DLD1 (cell line): ENCODE results near the gene AZU1.

Source experiments
- in situ Hi-C: cut with HindIII; loops from 2 replicates; pipeline ENCODE4 v1.10.0; 2017; ENCODE audit warnings: low sequenced_read_pairs

AZU1 gene

DNA sequence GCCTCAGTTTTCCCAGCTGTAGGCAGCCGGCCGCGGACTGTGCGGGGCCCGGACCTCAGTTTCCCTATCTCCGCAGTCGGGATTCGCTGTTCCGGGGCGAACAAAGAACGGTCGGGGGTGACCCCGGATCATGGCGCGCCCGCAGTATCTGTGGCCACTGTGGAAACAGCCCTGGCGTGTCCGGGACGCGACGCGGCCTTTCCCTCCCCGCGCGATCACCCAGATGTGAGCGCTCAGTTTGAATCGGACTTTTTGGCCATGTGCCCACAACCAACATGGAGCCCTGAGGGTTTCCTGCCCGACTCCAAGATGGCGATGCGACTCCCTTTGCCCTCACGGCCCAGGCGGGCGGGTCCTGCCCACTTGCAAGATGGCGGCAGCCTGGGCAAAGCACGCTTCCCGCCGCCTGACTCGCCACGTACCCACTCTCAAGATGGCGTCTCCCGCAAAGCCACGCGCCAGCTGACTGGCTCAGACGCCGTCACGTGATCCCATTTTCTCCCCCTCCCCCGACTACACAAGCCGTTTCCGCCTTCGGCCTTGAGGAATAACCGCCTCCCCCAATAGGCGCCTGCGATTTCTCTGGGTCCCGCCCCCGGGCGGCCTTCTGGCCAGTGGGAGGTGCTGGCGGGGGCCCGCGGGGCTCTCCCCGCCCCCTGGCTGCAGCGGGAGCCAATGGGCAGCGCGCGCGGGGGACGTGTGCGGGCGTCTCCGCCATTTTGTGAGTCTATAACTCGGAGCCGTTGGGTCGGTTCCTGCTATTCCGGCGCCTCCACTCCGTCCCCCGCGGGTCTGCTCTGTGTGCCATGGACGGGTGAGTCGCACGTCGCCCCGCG is 30.7 kb upstream of the AZU1 start, which contains the start of gene PTBP1:
Gene PTBP1 (plus strand): TSS at position 761 of the 836 bp plus-strand sequence. CDS start 46 bp downstream, at position 807.
- in situ Hi-C loops, result no loop called here

DNA sequence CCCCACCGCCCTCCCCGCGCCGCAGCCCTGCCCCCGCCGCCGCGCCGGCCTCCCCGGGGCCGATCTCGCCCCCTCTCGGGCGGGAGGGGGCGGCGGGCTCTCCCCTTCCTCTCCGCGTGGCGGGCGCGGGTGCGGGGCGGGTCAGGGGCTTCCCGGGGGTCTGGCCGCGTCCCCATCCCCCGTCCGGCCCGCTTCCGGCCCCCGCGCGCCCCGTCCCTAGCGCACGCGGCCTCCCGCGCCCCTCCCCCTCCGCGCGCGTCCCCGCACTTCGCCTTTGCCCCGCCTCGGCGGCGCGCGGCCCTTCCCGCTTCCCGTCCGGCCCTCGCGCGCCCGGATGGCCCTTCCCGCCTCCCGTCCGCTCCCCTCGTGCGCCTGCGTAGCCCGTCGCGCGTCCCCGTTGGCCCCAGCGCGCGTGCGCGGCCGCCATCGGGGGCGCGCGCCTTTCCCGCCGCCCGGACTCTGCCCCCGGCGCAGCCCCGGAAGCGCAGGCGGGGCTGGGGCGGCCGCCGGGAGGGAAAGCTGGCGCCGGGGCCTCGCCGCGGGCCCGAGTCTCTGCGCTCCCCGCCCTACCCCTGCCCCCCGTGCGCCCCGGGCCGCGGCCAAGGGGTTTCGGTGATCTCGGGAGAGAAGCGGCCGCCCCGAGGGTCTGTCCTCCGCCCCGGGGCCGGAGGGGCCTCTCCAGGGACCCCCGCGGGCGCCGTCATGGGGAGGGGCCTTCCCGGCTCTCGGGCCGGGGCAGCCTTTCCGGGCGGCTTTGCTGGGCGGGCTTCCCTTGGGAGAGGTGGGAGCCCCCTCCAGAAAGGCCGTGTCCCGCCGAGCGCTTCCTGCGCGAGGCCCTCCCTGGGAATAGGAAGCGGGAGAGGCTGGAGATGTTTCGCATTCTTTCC is 29.9 kb upstream of the AZU1 start:
- in situ Hi-C loops, result no loop called here

DNA sequence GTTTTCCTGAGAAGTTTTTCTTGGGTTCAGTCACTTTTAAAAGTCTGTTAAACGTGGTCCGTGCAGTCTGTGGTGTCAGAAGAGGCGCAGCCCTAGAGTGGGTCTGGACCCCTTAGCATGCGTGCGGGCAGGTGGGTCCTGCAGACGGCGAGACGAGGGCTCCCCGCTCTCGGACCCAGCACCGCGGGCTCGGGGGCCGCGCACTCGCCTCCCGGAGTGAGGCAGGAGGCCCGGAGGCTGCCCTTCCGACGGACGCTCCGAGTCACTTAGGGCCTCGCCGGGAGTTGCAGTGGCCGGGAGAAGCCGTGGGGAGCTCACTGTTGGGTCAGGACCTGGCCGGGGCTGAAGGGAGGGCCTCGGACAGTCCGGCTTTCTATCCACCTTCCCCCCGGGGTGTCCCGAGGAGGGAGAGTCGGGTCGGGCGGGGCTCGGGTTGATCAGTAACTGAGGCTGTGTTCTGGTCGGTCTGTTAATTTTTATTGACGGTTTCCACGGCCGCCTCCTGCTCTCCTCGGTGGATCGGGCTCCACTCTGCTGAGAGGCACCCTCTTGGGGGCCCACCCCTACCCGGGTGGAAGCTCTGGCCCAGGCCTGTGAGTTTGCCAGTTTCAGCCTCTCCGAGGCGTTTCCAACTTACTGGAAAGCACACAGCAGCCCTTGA is 29.1 kb upstream of the AZU1 start:
- in situ Hi-C loops, result no loop called here

DNA sequence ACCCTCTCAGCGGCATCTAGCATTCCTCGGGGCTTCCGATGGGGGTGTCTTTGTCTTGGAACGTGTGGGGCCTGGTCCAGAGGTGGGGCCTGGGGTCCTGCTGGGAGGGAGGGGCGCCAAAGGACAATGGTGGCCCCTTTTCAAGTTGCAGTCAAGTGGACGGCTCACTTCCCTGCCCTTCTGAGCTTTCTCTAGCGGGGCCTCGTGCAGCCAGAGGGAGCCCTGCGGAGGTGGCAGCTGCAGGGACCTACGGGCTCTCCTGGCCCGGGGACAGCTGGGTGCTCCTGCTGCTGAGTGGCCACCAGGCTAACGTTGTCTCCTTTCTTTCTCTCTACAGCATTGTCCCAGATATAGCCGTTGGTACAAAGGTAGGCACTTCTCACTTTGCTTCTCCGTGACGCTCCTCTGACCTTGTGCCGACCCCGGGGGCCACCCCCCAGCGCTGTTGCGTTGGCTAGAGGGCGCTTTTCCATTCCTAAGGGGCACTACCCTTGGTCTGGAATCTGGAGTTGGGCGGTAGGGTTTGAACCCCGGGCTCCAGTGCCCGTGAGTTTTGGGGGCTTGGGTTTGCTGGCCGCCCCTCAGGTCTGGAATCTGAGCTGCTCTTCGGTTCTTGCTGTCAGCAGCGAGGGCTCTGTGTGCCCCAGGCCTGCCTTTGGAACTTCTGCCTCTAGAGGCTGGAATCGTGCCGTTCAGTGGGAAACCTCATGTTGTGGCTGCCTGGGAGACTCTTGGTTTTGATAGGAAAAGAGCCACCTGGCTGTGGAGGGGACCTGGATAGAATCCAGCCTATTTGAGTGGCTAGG is 28.4 kb upstream of the AZU1 start:
- in situ Hi-C loops, result no loop called here

DNA sequence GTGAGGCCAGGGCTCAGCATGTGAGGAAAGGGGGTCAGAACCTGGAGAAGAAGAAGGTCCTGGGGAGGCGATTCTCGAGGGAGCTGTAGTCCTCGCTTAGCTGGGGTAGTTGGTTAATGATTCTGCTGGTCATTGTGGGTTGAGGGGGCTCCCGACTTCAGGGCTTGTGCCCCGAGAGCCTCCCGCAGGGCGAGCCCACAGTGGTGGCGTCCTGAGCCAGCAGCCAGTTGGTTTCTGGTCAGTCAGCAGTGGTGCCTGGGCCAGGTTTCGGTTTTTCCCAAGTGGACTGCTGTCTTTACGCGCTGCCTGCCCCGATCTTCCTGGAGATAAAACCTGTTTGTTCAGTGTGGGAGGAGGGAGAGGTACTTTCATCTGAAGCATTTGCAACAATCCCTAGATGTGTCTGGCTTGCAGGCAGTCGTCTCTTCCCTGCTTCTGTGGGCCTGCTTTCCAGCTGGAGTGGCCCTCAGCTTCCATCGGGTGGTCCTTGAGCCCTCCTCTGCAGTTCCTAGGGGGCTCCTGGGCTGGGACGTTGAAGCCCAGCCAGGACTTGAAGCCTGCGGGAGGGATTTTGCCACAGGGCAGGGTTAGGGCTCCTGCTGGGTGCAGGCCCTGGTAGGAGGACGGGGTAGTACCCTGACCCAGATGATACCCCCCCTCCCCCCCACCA is 27.1 kb upstream of the AZU1 start:
- in situ Hi-C loops, result no loop called here

DNA sequence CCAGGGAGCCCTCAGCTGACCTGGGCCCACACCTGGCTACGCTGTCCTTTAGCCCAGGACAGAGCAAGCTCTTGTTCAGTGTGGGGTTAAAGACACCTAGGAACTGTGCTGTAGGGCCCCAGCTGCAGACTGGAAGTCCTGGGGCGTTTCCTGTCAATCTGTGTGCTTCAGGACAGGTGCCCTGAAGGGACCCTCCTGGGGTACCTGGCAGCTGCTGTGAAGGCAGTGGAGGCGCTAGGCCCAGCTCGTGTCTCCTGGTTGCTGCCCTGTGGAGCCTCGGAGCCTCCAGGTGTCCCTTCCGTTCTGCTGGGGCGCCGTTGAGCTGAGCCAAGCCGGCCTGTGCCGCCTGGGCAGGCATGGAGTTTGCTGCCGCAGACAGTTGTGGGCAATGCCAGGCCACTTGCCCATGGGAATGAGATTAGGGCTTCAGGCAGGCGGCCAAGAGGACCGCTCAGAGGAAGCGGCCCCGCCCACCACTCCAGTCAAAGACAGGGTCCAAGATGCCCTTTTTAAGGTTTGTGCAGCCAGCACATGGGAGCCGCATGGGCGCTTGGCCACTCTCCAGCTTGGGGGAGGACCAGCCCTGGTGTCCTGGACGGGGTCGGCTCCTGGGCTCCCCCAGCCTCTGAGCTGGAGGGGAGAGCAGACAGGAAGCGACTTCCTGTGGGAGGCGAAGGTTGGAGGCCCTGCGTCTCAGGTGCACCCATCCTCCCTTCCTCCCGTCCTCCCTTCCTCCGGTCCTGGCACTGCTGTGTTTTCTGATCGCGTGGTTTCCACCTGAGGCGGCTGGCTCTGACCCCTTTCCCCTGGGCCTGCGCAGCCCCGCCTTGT is 26.4 kb upstream of the AZU1 start:
- in situ Hi-C loops, result no loop called here

DNA sequence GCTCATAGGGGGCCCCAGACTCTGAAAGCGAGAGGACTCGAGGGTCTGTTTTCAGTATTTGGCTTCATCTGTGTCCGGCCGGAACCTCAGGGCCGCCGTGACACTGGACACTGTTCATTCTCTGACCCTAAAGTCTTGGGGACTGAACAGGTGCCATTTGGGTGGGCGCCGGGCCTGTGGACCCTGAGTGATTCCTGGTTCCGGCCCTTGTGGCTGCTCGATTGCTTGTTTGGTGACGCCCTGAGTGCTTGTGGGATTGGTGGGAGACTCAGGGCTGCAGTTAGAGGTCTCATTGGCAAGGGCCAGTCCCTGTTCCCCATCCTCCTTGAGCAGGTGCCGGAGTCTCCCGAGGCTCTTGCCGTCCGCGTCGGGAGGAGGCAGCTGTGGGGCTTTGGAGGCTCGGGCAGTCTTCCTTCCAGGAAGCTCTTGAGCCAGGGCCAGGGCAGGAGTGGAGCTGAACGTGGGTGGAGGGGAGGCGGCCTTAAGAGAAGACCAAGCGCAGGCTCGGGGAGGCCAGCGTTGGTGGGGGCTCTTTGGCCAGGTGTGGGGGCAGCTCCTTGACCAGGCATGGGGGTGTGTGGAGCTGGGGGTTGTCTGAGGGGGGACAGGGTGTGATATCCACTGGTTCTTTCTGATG is 25.7 kb upstream of the AZU1 start:
- in situ Hi-C loops, result no loop called here

DNA sequence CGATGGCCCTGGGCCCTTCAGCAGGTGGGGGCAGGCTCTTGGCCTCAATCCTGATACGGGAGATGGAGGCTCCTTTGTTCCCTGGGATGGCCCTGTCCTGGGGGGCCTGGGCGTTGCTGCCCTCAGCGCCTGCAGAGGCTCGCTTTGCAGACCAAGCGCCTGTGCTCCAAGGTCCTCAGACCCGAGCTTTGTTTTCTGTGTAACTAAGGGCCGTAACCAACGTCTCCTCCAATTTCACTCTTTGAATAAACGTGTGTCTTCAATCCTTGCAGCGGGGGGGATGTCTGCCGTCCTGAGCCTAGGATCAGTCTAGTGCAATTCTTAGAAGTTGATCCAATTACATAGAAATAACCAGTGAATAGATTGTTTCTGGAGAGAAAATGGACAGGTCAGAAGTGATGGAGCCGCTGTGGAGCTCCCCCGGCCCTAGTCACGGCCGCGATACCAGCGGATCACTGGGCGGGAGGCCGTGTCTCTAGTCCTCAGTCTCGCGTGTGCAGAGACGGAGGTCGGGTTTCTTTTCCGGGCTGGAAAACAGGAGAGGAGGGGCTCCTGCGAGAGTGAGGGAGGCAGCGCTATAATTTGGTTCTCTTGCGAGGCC is 25.0 kb upstream of the AZU1 start:
- in situ Hi-C loops, result no loop called here

DNA sequence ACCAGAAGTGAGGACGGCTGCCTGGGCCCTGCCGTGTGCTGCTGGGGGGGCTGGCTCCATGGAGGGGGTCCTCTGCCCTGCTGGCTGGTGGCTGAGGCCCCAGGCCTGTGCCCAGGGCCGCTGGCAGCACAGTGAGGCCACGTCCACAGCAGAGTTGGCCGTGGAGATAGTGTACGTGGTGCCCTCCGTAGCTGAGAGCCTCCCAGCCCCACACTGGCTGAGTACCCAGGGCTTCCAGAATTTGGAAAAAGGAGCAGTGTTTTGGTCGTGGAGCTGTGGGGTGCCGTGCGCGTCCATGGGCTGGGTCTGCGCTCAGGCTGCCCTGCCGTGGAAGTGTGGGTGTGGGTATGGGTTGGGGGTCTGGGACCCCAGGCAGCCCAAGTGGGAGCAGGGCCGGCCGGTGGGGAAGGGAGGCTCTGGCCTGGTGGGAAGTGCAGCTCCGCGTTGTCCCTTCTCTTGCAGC is 24.5 kb upstream of the AZU1 start:
- in situ Hi-C loops, result no loop called here

DNA sequence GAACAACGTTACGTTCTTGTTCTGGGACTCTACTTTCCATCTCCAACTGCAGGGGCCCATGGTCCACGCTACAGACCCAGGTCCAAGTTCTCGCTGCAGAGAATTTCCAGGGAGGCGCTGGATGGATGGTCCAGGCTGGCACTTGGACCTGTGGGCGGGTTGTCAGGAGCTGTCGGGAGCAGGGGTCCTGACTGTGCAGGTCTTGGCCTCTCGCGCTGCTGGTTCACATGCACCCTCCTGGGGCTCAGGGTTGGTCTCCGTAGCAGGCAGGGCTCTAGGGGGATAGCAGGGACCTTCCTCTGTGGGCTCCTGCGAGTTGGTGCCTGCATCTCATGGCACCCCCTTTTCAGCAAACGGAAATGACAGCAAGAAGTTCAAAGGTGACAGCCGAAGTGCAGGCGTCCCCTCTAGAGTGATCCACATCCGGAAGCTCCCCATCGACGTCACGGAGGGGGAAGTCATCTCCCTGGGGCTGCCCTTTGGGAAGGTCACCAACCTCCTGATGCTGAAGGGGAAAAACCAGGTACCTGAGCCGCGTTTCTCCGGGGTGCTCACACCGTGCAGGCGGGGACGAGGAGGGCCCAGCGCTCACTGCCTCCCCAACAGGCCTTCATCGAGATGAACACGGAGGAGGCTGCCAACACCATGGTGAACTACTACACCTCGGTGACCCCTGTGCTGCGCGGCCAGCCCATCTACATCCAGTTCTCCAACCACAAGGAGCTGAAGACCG is 23.8 kb upstream of the AZU1 start:
- in situ Hi-C loops, result no loop called here

DNA sequence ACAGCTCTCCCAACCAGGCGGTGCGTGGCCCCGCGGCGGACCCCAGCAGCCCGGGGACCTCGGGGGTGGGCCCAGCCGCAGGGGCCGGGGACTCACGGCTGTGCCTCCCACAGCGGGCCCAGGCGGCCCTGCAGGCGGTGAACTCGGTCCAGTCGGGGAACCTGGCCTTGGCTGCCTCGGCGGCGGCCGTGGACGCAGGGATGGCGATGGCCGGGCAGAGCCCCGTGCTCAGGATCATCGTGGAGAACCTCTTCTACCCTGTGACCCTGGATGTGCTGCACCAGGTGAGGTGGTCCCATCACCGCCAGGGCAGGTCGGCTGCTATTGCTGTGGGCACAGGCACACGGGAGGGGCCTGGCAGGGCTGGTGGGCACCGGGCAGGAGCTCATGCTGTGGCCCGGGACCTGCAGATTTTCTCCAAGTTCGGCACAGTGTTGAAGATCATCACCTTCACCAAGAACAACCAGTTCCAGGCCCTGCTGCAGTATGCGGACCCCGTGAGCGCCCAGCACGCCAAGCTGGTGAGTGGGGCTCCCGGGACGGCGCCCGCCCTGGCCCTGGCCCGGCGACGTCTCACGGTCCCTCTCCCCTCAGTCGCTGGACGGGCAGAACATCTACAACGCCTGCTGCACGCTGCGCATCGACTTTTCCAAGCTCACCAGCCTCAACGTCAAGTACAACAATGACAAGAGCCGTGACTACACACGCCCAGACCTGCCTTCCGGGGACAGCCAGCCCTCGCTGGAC is 23.0 kb upstream of the AZU1 start:
- in situ Hi-C loops, result no loop called here

DNA sequence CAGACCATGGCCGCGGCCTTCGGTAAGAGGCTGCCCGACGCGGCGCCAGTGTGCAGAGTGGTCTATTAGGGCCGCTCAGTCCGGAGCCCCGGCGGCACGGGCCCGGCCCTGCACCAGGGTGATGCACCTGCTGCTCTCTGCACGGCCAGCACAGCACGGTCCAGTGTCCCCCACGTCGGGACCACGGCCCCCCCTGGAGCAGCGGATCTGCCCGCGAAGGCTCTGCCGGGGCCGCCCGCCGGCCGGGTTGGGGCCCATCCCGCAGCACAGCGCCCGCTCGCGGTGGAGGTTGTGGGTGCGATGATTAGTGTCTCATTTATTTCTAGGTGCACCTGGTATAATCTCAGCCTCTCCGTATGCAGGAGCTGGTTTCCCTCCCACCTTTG is 22.5 kb upstream of the AZU1 start:
- in situ Hi-C loops, result no loop called here

DNA sequence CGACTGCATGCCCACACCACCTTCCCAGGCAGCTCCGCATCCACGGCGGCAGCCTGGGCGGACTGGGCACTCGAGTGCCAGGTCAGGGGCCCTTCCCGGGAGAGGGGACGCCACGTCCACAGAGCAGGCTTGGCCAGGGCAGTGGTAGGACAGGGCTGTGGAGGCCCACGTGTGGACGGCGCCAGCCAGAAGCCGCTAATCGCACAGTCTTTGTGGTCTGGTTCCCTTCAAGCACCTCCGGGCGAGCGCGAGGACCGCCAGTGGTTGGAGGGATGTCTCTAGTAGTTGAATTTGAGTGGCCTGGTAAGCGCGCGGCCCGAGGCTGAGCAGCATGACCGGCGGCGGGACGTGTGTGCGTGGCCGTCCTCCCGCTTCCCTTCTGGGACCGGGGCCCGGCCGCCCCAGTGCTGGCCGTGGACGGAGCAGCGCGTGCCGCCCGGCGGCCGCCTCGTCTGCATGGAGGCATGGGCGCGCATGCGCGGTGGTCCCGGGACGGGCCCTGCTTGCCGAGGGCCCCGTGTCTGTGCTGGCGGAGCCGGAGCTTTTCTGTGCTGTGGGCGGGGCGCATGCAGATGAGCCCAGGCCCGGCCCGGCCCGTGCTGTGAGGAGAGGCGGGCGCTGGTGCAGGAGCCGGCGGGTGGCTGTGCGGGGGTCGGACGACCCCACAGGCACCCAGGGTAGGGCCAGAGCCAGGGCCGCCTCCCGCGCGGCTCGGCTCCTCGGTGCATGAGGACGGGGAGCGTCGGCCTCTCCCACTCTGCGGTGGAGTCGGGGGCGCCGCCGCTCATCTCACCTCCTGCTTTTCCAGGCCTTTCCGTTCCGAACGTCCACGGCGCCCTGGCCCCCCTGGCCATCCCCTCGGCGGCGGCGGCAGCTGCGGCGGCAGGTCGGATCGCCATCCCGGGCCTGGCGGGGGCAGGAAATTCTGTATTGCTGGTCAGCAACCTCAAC is 21.8 kb upstream of the AZU1 start:
- in situ Hi-C loops, result no loop called here

DNA sequence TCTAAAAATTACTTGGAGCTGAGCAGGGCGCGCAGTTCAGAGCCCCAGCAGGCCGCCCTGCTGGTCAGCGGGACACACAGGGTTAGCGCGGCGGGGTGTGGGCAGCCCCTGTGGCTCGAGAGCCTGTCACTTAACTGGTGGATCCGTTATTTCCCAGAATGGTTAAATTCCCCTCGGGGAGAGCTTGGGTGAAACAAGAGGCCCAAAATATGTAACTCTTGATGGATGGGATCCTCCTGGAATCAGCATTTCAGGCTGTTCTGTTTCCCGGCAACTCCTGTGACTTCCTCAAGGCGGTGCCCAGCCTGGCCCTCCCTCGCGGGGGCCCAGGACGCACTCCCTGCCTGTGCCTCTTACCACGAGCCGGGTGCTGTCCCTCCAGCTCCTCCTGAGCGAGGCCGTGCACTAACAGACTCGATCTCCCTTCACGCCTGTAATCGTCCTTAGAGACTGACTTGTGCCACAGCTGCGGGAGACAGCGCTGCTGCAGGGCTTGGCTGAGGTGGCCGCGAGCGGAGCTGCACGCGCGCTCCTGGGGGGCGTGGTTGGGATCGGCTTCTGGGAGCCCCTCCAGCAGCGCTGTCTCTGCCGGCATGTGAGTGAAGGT is 20.7 kb upstream of the AZU1 start:
- in situ Hi-C loops, result no loop called here
